Measurements from ENCODE around the gene SPTSSA. TPM values are rescaled to one million over a fixed set of nuclear protein-coding genes. Genes with fewer than 3 reads are reported as not detected.

SPTSSA gene
- total RNA-seq, 1 donor: 2.5 TPM

Other genes with a start within 250 kb of the SPTSSA start
- 124 TPM for gene EAPP, start 77.5 kb upstream of the SPTSSA start, total RNA-seq
- gene SNX6, start 167.9 kb upstream of the SPTSSA start, total RNA-seq: 128 TPM